GM03348 (cell line): ENCODE measurements around the gene TRAPPC4.
"Not testable (repeated sequence)": the region's sequence is repeated elsewhere in the genome, so short reads cannot be mapped to it uniquely, and the experiment has no call there.

Experiments used
- DNase-seq: peaks from one replicate; pipeline ENCODE4 v3.0.0; 2012; ENCODE audit warnings: low spot score

TRAPPC4 gene

GRCh38 chr11:119033421-119033820 lies 14.9 kb downstream of the TRAPPC4 start:
- DNase-seq, result not testable (repeated sequence)

GRCh38 chr11:119034813-119035212 lies 16.2 kb downstream of the TRAPPC4 start:
- no peak for DNase-seq

GRCh38 chr11:119038884-119039283 lies 20.3 kb downstream of the TRAPPC4 start:
- DNase-seq, result no peak

GRCh38 chr11:119039471-119039870 lies 20.9 kb downstream of the TRAPPC4 start:
- not testable (repeated sequence) for DNase-seq

GRCh38 chr11:119041821-119042514 lies 23.4 kb downstream of the TRAPPC4 start:
- DNase-seq, result no peak

GRCh38 chr11:119042927-119043326 lies 24.4 kb downstream of the TRAPPC4 start:
- no peak for DNase-seq

- DNase-seq, result no peak
Observed at GRCh38 chr11:119044708-119045107, 26.1 kb downstream of the TRAPPC4 start.

GRCh38 chr11:119046489-119046888 lies 27.9 kb downstream of the TRAPPC4 start:
- DNase-seq, result no peak

- no peak for DNase-seq
Observed at GRCh38 chr11:119047205-119047604, 28.6 kb downstream of the TRAPPC4 start.

- DNase-seq, result no peak
Observed at GRCh38 chr11:119048644-119049043, 30.1 kb downstream of the TRAPPC4 start.

- DNase-seq, result no peak
Observed at GRCh38 chr11:119049081-119049480, 30.5 kb downstream of the TRAPPC4 start.

GRCh38 chr11:119051440-119052162 lies 33.0 kb downstream of the TRAPPC4 start:
- no peak for DNase-seq

GRCh38 chr11:119052163-119052814 lies 33.7 kb downstream of the TRAPPC4 start:
- no peak for DNase-seq

GRCh38 chr11:119054418-119054817 lies 35.9 kb downstream of the TRAPPC4 start:
- DNase-seq, result no peak

GRCh38 chr11:119055901-119056300 lies 37.3 kb downstream of the TRAPPC4 start:
- DNase-seq, result peak; percentile 39

- peak; percentile 42 for DNase-seq
Observed at GRCh38 chr11:119056421-119056999, 37.9 kb downstream of the TRAPPC4 start.

- DNase-seq, result peak; percentile 98
Observed at GRCh38 chr11:119057000-119057769, 38.6 kb downstream of the TRAPPC4 start, which contains the start of gene HYOU1. HYOU1 (minus strand) TSS chr11:119057205; CDS start chr11:119056160, 1,045 bp downstream.

GRCh38 chr11:119059128-119059527 lies 40.6 kb downstream of the TRAPPC4 start:
- DNase-seq, result not testable (repeated sequence)

- no peak for DNase-seq
Observed at GRCh38 chr11:119061256-119061655, 42.7 kb downstream of the TRAPPC4 start.

- peak; percentile 35 for DNase-seq
Observed at GRCh38 chr11:119062779-119063178, 44.2 kb downstream of the TRAPPC4 start.

GRCh38 chr11:119065369-119065768 lies 46.8 kb downstream of the TRAPPC4 start:
- DNase-seq, result peak; percentile 34
